Neural cell (in vitro differentiated cells): ENCODE results near the gene CCDC106. TPM values are rescaled to one million over a fixed set of nuclear protein-coding genes. Genes with fewer than 3 reads are reported as not detected.

Experiments
- H2AFZ ChIP-seq: fragments of 200-600, 300-800 bp; sonication (generic), shearing (Covaris generic); 2 replicates; pipeline ENCODE4 v1.6.0; 2014; ENCODE audit warnings: low read depth, mild to moderate bottlenecking, antibody characterized with exemption, low read length, moderate library complexity
- H3F3A ChIP-seq: fragments of 200-600 bp; shearing (Covaris generic); 2 replicates; pipeline ENCODE4 v1.6.1; 2016; ENCODE audit warnings: mild to moderate bottlenecking, moderate library complexity, mixed read lengths, antibody characterized with exemption, low read length; ENCODE audit not compliant: insufficient read depth, poor library complexity, severe bottlenecking
- H3K27ac ChIP-seq: fragments of 200-600, 300-800 bp; sonication (generic), shearing (Covaris generic); 2 replicates; pipeline ENCODE4 v1.5.1; 2014; ENCODE audit warnings: mild to moderate bottlenecking, low read length, moderate library complexity
- H3K27me3 ChIP-seq: fragments of 300-800, 200-600 bp; sonication (generic), shearing (Covaris generic); 2 replicates; pipeline ENCODE4 v1.6.0; 2014; ENCODE audit warnings: mild to moderate bottlenecking, low read depth, low read length, moderate library complexity; ENCODE audit not compliant: insufficient read depth
- H3K36me3 ChIP-seq: fragments of 300-800, 200-600 bp; sonication (generic), shearing (Covaris generic); 2 replicates; pipeline ENCODE4 v1.5.1; 2014; ENCODE audit warnings: mild to moderate bottlenecking, antibody characterized with exemption, low read length, moderate library complexity; ENCODE audit not compliant: insufficient read depth
- H3K4me2 ChIP-seq: fragments of 300-800, 200-600 bp; sonication (generic), shearing (Covaris generic); 2 replicates; pipeline ENCODE4 v1.6.0; 2014; ENCODE audit warnings: mild to moderate bottlenecking, low read length
- H3K4me3 ChIP-seq: fragments of 300-800, 200-600 bp; sonication (generic), shearing (Covaris generic); 2 replicates; pipeline ENCODE4 v1.5.1; 2014; ENCODE audit warnings: mild to moderate bottlenecking, low read length, moderate library complexity
- H3K79me2 ChIP-seq: fragments of 200-600 bp; shearing (Covaris generic); replicated peaks from 2 replicates; pipeline ENCODE4 v1.6.0; 2014; ENCODE audit warnings: mild to moderate bottlenecking, low read length, moderate library complexity; ENCODE audit not compliant: insufficient read depth
- H3K9ac ChIP-seq: fragments of 300-800, 200-600 bp; sonication (generic), shearing (Covaris generic); 2 replicates; pipeline ENCODE4 v1.6.1; 2016; ENCODE audit warnings: mild to moderate bottlenecking, low read length, mixed read lengths
- H3K9me2 ChIP-seq: fragments of 200-600 bp; shearing (Covaris generic); 2 replicates; pipeline ENCODE4 v1.6.1; 2016; ENCODE audit warnings: mild to moderate bottlenecking, low read length, mixed read lengths; ENCODE audit not compliant: insufficient read depth
- H3K9me3 ChIP-seq: fragments of 200-600, 300-800 bp; sonication (generic), shearing (Covaris generic); 2 replicates; pipeline ENCODE4 v1.6.1; 2016; ENCODE audit warnings: mild to moderate bottlenecking, mixed run types, low read length, moderate library complexity, mixed read lengths
- H4K20me1 ChIP-seq: fragments of 200-600 bp; shearing (Covaris generic); 2 replicates; pipeline ENCODE4 v1.6.1; 2016; ENCODE audit warnings: mild to moderate bottlenecking, mixed run types; ENCODE audit not compliant: insufficient read depth
- CTCF ChIP-seq: fragments of 450-650 bp; IDR thresholded peaks from 2 replicates; pipeline ENCODE4 v1.5.1; 2014; ENCODE audit warnings: antibody characterized with exemption, mild to moderate bottlenecking, moderate library complexity; ENCODE audit not compliant: poor library complexity, severe bottlenecking
- EP300 ChIP-seq: fragments of 450-650 bp; conservative IDR thresholded peaks from 2 replicates; pipeline ENCODE4 v1.6.1; 2014; ENCODE audit warnings: antibody characterized with exemption, mild to moderate bottlenecking, moderate library complexity; ENCODE audit not compliant: poor library complexity, severe bottlenecking
- EZH2 ChIP-seq: fragments of 200-600, 300-800 bp; shearing (Covaris generic), sonication (generic); IDR thresholded peaks from 2 replicates; pipeline ENCODE4 v1.6.1; 2014; ENCODE audit warnings: antibody characterized with exemption, low read length, borderline replicate concordance, mild to moderate bottlenecking; ENCODE audit not compliant: insufficient read depth, poor library complexity, severe bottlenecking
- MXI1 ChIP-seq: fragments of 450-650 bp; conservative IDR thresholded peaks from 2 replicates; pipeline ENCODE4 v1.6.1; 2014; ENCODE audit warnings: antibody characterized with exemption, mild to moderate bottlenecking; ENCODE audit not compliant: poor library complexity, severe bottlenecking
- POLR2AphosphoS5 ChIP-seq: IDR thresholded peaks from 2 replicates; pipeline ENCODE4 v1.6.1; 2012
- RAD21 ChIP-seq: fragments of 450-650 bp; conservative IDR thresholded peaks from 2 replicates; pipeline ENCODE4 v1.6.1; 2014; ENCODE audit warnings: antibody characterized with exemption, mild to moderate bottlenecking, moderate library complexity
- REST ChIP-seq: IDR thresholded peaks from 2 replicates; pipeline ENCODE4 v1.6.1; 2012; ENCODE audit warnings: borderline replicate concordance
- SMC3 ChIP-seq: fragments of 450-650 bp; conservative IDR thresholded peaks from 2 replicates; pipeline ENCODE4 v1.6.1; 2014; ENCODE audit warnings: antibody characterized with exemption, mild to moderate bottlenecking, moderate library complexity; ENCODE audit not compliant: poor library complexity
- TAF1 ChIP-seq: IDR thresholded peaks from 2 replicates; pipeline ENCODE4 v1.6.1; 2012; ENCODE audit warnings: low read depth
- polyA plus RNA-seq: library from polyadenylated mRNA; depleted of rRNA; stranded (reverse); fragments of >200 nt; gene quantifications from 2 replicates; pipeline ENCODE4 v1.2.3, GENCODE V29; 2014

The CCDC106 gene
- polyA plus RNA-seq, 1 donor from 2014 or later, result 33.8 TPM

- Histone ChIP-seq H3K9me2 (no peaks in the 10 kb centered on the region), H3K9me3 (no peaks in the 10 kb centered on the region), H3K27ac (no peak overlapping the region), H3K36me3 (no peaks in the 10 kb centered on the region), H3K79me2 (peaks cover 8% of the 10 kb centered on the region), H3K4me3 (no peak overlapping the region), H2AFZ (no peak overlapping the region), H3F3A (no peaks in the 10 kb centered on the region), H3K9ac (no peak overlapping the region), H4K20me1 (no peaks in the 10 kb centered on the region), H3K27me3 (no peaks in the 10 kb centered on the region), H3K4me2 (no peak overlapping the region)
- TF ChIP-seq EZH2, result no peak
- TF ChIP-seq CTCF, result no peak
- TF ChIP-seq POLR2AphosphoS5, result no peak
- TF ChIP-seq MXI1, result no peak
- TF ChIP-seq REST, result no peak
- no peak for TF ChIP-seq EP300
- no peak for TF ChIP-seq TAF1
- TF ChIP-seq RAD21, result no peak
- TF ChIP-seq SMC3, result no peak
Measured at GRCh38 chr19:55686311-55687050, 38.5 kb downstream of the CCDC106 start.

GRCh38 chr19:55687281-55688201, 39.5 kb downstream of the CCDC106 start:
- H3K4me3 ChIP-seq, result no peak overlapping the region
- no peak overlapping the region for H3K9ac ChIP-seq
- no peaks in the 10 kb centered on the region for H3F3A ChIP-seq
- no peak overlapping the region for H2AFZ ChIP-seq
- H4K20me1 ChIP-seq, result no peaks in the 10 kb centered on the region
- H3K27me3 ChIP-seq, result no peaks in the 10 kb centered on the region
- H3K4me2 ChIP-seq, result no peak overlapping the region
- TF ChIP-seq REST, result no peak
- no peak for TF ChIP-seq MXI1
- no peak for TF ChIP-seq POLR2AphosphoS5
- TF ChIP-seq RAD21, result no peak
- TF ChIP-seq SMC3, result no peak
- TF ChIP-seq EZH2, result no peak
- no peak for TF ChIP-seq TAF1
- TF ChIP-seq CTCF, result no peak
- no peak for TF ChIP-seq EP300
- no peaks in the 10 kb centered on the region for H3K36me3 ChIP-seq
- no peaks in the 10 kb centered on the region for H3K9me2 ChIP-seq
- H3K9me3 ChIP-seq, result no peaks in the 10 kb centered on the region
- peaks cover 5% of the 10 kb centered on the region for H3K79me2 ChIP-seq
- H3K27ac ChIP-seq, result no peak overlapping the region
